CD4-positive, alpha-beta T cell treated with Interleukin-21 for 1 hour (primary cell): ENCODE results near the gene NFS1.
"Not testable (repeated sequence)": the region's sequence is repeated elsewhere in the genome, so short reads cannot be mapped to it uniquely, and the experiment has no call there.

Experiments used
- DNase-seq: peaks from one replicate; pipeline ENCODE4 v3.0.0-alpha.2; 2020

The NFS1 gene

GRCh38 chr20:35729283-35729807, 30.2 kb upstream of the NFS1 start:
- DNase-seq, result no peak

GRCh38 chr20:35726842-35727711, 27.9 kb upstream of the NFS1 start:
- DNase-seq, result no peak

GRCh38 chr20:35724321-35725230, 25.4 kb upstream of the NFS1 start:
- DNase-seq, result no peak

GRCh38 chr20:35723652-35724320, 24.6 kb upstream of the NFS1 start:
- DNase-seq, result not testable (repeated sequence)

- not testable (repeated sequence) for DNase-seq
Measured at GRCh38 chr20:35723275-35723639, 24.1 kb upstream of the NFS1 start.

GRCh38 chr20:35721621-35722020, 22.5 kb upstream of the NFS1 start:
- DNase-seq, result no peak

- DNase-seq, result no peak
Measured at GRCh38 chr20:35721219-35721618, 22.1 kb upstream of the NFS1 start.

GRCh38 chr20:35720165-35721123, 21.3 kb upstream of the NFS1 start:
- DNase-seq, result no peak

GRCh38 chr20:35719717-35720116, 20.6 kb upstream of the NFS1 start:
- no peak for DNase-seq

GRCh38 chr20:35718972-35719635, 20.0 kb upstream of the NFS1 start:
- no peak for DNase-seq

GRCh38 chr20:35718321-35718720, 19.2 kb upstream of the NFS1 start:
- DNase-seq, result not testable (repeated sequence)

GRCh38 chr20:35716330-35716729, 17.2 kb upstream of the NFS1 start:
- no peak for DNase-seq

GRCh38 chr20:35715652-35716051, 16.5 kb upstream of the NFS1 start:
- no peak for DNase-seq

- no peak for DNase-seq
Measured at GRCh38 chr20:35714127-35714526, 15.0 kb upstream of the NFS1 start.

GRCh38 chr20:35713120-35713519, 14.0 kb upstream of the NFS1 start:
- not testable (repeated sequence) for DNase-seq

- no peak for DNase-seq
Measured at GRCh38 chr20:35711588-35712209, 12.5 kb upstream of the NFS1 start.

GRCh38 chr20:35710884-35711587, 11.9 kb upstream of the NFS1 start:
- DNase-seq, result no peak

GRCh38 chr20:35710039-35710438, 10.9 kb upstream of the NFS1 start:
- no peak for DNase-seq

GRCh38 chr20:35709259-35709658, 10.1 kb upstream of the NFS1 start:
- no peak for DNase-seq

GRCh38 chr20:35708502-35708901, 9.3 kb upstream of the NFS1 start:
- DNase-seq, result no peak
